Measurements from ENCODE around the gene WDR91.
"Not testable (repeated sequence)": the region's sequence is repeated elsewhere in the genome, so short reads cannot be mapped to it uniquely, and the experiment has no call there.

DNA sequence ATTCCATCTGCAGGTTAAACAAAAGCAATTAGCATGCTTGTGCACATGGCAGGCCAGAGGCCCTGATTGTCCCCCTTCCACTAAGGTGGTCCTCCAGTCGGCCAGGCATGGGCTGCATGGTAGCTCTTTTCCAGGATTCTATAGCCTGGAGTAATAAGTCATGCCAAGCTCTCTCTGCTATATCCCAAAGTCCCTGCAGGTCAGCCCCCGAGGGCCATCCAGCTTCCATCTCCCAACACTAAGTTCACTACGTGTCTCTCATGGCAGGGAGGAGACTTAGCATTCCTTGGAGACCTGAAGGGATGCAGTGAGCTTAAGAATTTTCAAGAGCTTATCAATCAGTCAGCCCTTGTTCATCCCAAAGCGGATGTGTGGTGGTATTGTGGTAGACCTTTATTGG is 37.4 kb downstream of the WDR91 start:
- TF ChIP-seq POLR2AphosphoS5 (IDR thresholded peaks at IDR 0.05; ENCODE audit: low read depth, low read length); TCF7L2 (IDR thresholded peaks at IDR 0.05; ENCODE audit: low read depth, low read length); CTCF (IDR thresholded peaks at IDR 0.05): not testable (repeated sequence)
